DMS 273 (cell line): Measurements from ENCODE around the gene EP300.
"Not testable (repeated sequence)": the region's sequence is repeated elsewhere in the genome, so short reads cannot be mapped to it uniquely, and the experiment has no call there.

Source experiments
- DNase-seq: peaks from one replicate; lab custom pipeline; 2025; ENCODE audit not compliant: unreplicated experiment; lab: John Stamatoyannopoulos, UW

The EP300 gene

GRCh38 chr22:41092023-41092817 lies at the start of gene EP300:
TSS of gene EP300 (plus strand) at chr22:41092592. CDS start at chr22:41093005, 413 bp downstream.
- peak; percentile 82 for DNase-seq

- no peak for DNase-seq
Observed at GRCh38 chr22:41043722-41044121, 48.7 kb upstream of the EP300 start.

GRCh38 chr22:41045575-41045974 lies 46.8 kb upstream of the EP300 start:
- not testable (repeated sequence) for DNase-seq

- no peak for DNase-seq
Observed at GRCh38 chr22:41047801-41048211, 44.6 kb upstream of the EP300 start.

- DNase-seq, result not testable (repeated sequence)
Observed at GRCh38 chr22:41048345-41048744, 44.0 kb upstream of the EP300 start.

GRCh38 chr22:41048791-41049717 lies 43.3 kb upstream of the EP300 start:
- peak; percentile 24 for DNase-seq

GRCh38 chr22:41049795-41050194 lies 42.6 kb upstream of the EP300 start:
- DNase-seq, result not testable (repeated sequence)

- DNase-seq, result no peak
Observed at GRCh38 chr22:41050883-41051282, 41.5 kb upstream of the EP300 start.

GRCh38 chr22:41052661-41053490 lies 39.5 kb upstream of the EP300 start:
- DNase-seq, result no peak

- no peak for DNase-seq
Observed at GRCh38 chr22:41057076-41057475, 35.3 kb upstream of the EP300 start.

GRCh38 chr22:41062146-41062545 lies 30.2 kb upstream of the EP300 start:
- DNase-seq, result no peak

GRCh38 chr22:41064326-41064725 lies 28.1 kb upstream of the EP300 start:
- not testable (repeated sequence) for DNase-seq

- DNase-seq, result not testable (repeated sequence)
Observed at GRCh38 chr22:41066341-41066740, 26.1 kb upstream of the EP300 start.

GRCh38 chr22:41067968-41068367 lies 24.4 kb upstream of the EP300 start:
- not testable (repeated sequence) for DNase-seq

- DNase-seq, result no peak
Observed at GRCh38 chr22:41070665-41071331, 21.6 kb upstream of the EP300 start.

- DNase-seq, result no peak
Observed at GRCh38 chr22:41074061-41074460, 18.3 kb upstream of the EP300 start.

- DNase-seq, result no peak
Observed at GRCh38 chr22:41074466-41074865, 17.9 kb upstream of the EP300 start.

- no peak for DNase-seq
Observed at GRCh38 chr22:41074941-41075710, 17.3 kb upstream of the EP300 start.

- DNase-seq, result no peak
Observed at GRCh38 chr22:41075946-41076345, 16.4 kb upstream of the EP300 start.

GRCh38 chr22:41076857-41077256 lies 15.5 kb upstream of the EP300 start:
- no peak for DNase-seq
